Calu3 (cell line): ENCODE results near the gene ATP13A3. TPM values are rescaled to one million over a fixed set of nuclear protein-coding genes. Genes with fewer than 3 reads are reported as not detected.
"Not testable (repeated sequence)": the region's sequence is repeated elsewhere in the genome, so short reads cannot be mapped to it uniquely, and the experiment has no call there.

Source experiments
- Bru-seq: library from RNA; stranded (reverse); fragments of 400-500 nt; gene quantifications from one replicate; lab custom pipeline; 2021; lab: Mats Ljungman, UMichigan
- BruChase-seq, 2 experiments: library from RNA; stranded (reverse); fragments of 400-500 nt; gene quantifications; one replicate each; lab custom pipeline; 2021; lab: Mats Ljungman, UMichigan
- BruUV-seq: library from RNA; stranded (reverse); fragments of 400-500 nt; replicated peaks from 2 replicates; lab custom pipeline; 2021; lab: Mats Ljungman, UMichigan
- CTCF ChIA-PET: fragments of 300-600 bp; sonication (Branson Sonifier 250); formaldehyde crosslinking; loops from one replicate; lab custom pipeline; 2022; ENCODE audit warnings: antibody characterized with exemption; lab: Charles Lee
- DNase-seq: peaks from one replicate; pipeline ENCODE4 v3.0.0; 2022
- H3K27ac Mint-ChIP-seq: one replicate; pipeline ENCODE4 v1.8.0; 2022; ENCODE audit warnings: mixed read lengths; ENCODE audit not compliant: unreplicated experiment
- H3K27me3 Mint-ChIP-seq: one replicate; pipeline ENCODE4 v1.8.0; 2022; ENCODE audit warnings: mixed read lengths; ENCODE audit not compliant: unreplicated experiment
- H3K36me3 Mint-ChIP-seq: one replicate; pipeline ENCODE4 v1.8.0; 2022; ENCODE audit warnings: mild to moderate bottlenecking, moderate library complexity, mixed read lengths; ENCODE audit not compliant: insufficient read depth, unreplicated experiment
- H3K4me1 Mint-ChIP-seq: one replicate; pipeline ENCODE4 v1.8.0; 2022; ENCODE audit warnings: mild to moderate bottlenecking, low read depth, mixed read lengths; ENCODE audit not compliant: unreplicated experiment
- H3K4me3 Mint-ChIP-seq: one replicate; pipeline ENCODE4 v1.8.0; 2022; ENCODE audit warnings: mild to moderate bottlenecking, low read depth, moderate library complexity, mixed read lengths; ENCODE audit not compliant: unreplicated experiment
- H3K9me3 Mint-ChIP-seq: one replicate; pipeline ENCODE4 v1.8.0; 2022; ENCODE audit warnings: low read depth, mixed read lengths; ENCODE audit not compliant: unreplicated experiment
- CTCF ChIP-seq: fragments of 200-600 bp; IDR thresholded peaks from one replicate; pipeline ENCODE4 v1.8.0; 2022; ENCODE audit warnings: antibody characterized with exemption; ENCODE audit not compliant: unreplicated experiment
- intact Hi-C: fragments of 100-400 bp; cut with micrococcal nuclease; formaldehyde crosslinking; loops from one replicate; pipeline ENCODE4 v1.10.0; 2022; ENCODE audit not compliant: unreplicated experiment
- long read RNA-seq: library from polyadenylated mRNA; stranded (forward); transcript quantifications from one replicate; pipeline ENCODE4 v2.0.0, GENCODE V29; 2022
- total RNA-seq: library from RNA; stranded (reverse); gene quantifications from 2 replicates; pipeline ENCODE4 v1.2.3, GENCODE V29; 2022

Gene ATP13A3
- 229 and 237 TPM in 2 replicates for total RNA-seq
- Bru-seq, nascent RNA, result percentile 98 among the genes with signal in this experiment
- percentile 98 among the genes with signal in this experiment for BruChase-seq, experiment 1, labeled RNA remaining after a 6-hour chase
- BruChase-seq, experiment 2, labeled RNA remaining after a 2-hour chase, result percentile 97 among the genes with signal in this experiment
- long read RNA-seq, full-length matches to known transcripts, result 1 of 17 reads
- long read RNA-seq, partial matches to known transcripts, result 3 of 17 reads
- long read RNA-seq, other reads (novel, unspliced or antisense), result 13 of 17 reads

- peaks cover 56% of the 10 kb centered on the region for H3K36me3 Mint-ChIP-seq
- CTCF ChIA-PET, result interaction anchor here (0.6 to 2.1 kb wide), 3 partner anchors 14 to 107 kb away, joined by 3 to 15 read pairs (median 3); no protein-coding TSS in a partner anchor
- no peaks in the 10 kb centered on the region for H3K9me3 Mint-ChIP-seq
- peak within 1 kb of the TSS; percentile 80 for H3K4me3 Mint-ChIP-seq
- no peak for TF ChIP-seq CTCF
- DNase-seq, result peak; percentile 94
- no peaks in the 10 kb centered on the region for H3K27me3 Mint-ChIP-seq
- no TSS peak for BruUV-seq
- intact Hi-C loops, result loop anchor here (5.0 kb wide), 1 partner anchor 36 kb away; no protein-coding TSS in a partner anchor
- H3K4me1 Mint-ChIP-seq, result peaks cover 45% of the 10 kb centered on the region
- H3K27ac Mint-ChIP-seq, result peak within 1 kb of the TSS; percentile 60
Observed at GRCh38 chr3:194486540-194487288, at the start of gene ATP13A3. ATP13A3 (minus strand) TSS chr3:194487002; CDS start chr3:194462190, 24,812 bp downstream.

GRCh38 chr3:194535199-194535598 lies 48.4 kb upstream of the ATP13A3 start:
- H3K36me3 Mint-ChIP-seq, H3K27ac Mint-ChIP-seq, DNase-seq, H3K9me3 Mint-ChIP-seq, H3K27me3 Mint-ChIP-seq, H3K4me3 Mint-ChIP-seq, BruUV-seq: not testable (repeated sequence)
- peaks cover 41% of the 10 kb centered on the region for H3K4me1 Mint-ChIP-seq
- intact Hi-C loops, result loop anchor here (5.0 kb wide), 1 partner anchor 63 kb away; no protein-coding TSS in a partner anchor
- CTCF ChIA-PET, result interaction anchor here (0.8 kb wide), 1 partner anchor 8 kb away, joined by 4 read pairs; no protein-coding TSS in a partner anchor

GRCh38 chr3:194534243-194534642 lies 47.4 kb upstream of the ATP13A3 start:
- BruUV-seq, result no TSS peak
- intact Hi-C loops, result no loop called here
- Mint-ChIP-seq H3K4me1 (peaks cover 41% of the 10 kb centered on the region), H3K9me3 (peaks cover 4% of the 10 kb centered on the region), H3K27ac (no peak overlapping the region), H3K4me3 (no peak overlapping the region), H3K27me3 (no peaks in the 10 kb centered on the region), H3K36me3 (peaks cover 10% of the 10 kb centered on the region)
- no peak for DNase-seq
- TF ChIP-seq CTCF, result no peak
- CTCF ChIA-PET, result no interaction called here

GRCh38 chr3:194532591-194532990 lies 45.8 kb upstream of the ATP13A3 start:
- H3K36me3 Mint-ChIP-seq, result peaks cover 7% of the 10 kb centered on the region
- DNase-seq, result no peak
- intact Hi-C loops, result no loop called here
- no peak overlapping the region for H3K27ac Mint-ChIP-seq
- H3K9me3 Mint-ChIP-seq, result peaks cover 4% of the 10 kb centered on the region
- CTCF ChIA-PET, result no interaction called here
- H3K4me3 Mint-ChIP-seq, result no peak overlapping the region
- no TSS peak for BruUV-seq
- TF ChIP-seq CTCF, result no peak
- H3K27me3 Mint-ChIP-seq, result no peaks in the 10 kb centered on the region
- peaks cover 32% of the 10 kb centered on the region for H3K4me1 Mint-ChIP-seq
